M059J (cell line): ENCODE measurements around the gene KRT32. TPM values are rescaled to one million over a fixed set of nuclear protein-coding genes. Genes with fewer than 3 reads are reported as not detected.
"Not testable (repeated sequence)": the region's sequence is repeated elsewhere in the genome, so short reads cannot be mapped to it uniquely, and the experiment has no call there.

Experiments used
- DNase-seq: peaks from one replicate; pipeline ENCODE4 v3.0.0-alpha.2; 2012; ENCODE audit warnings: low read depth
- total RNA-seq: library from RNA; depleted of rRNA; stranded (reverse); fragments of >200 nt; shearing (Covaris generic); gene quantifications from 2 replicates; pipeline ENCODE4 v1.2.3, GENCODE V29; 2014

The KRT32 gene
- total RNA-seq, 1 experiment from 2014 or later = 0.05 TPM

DNA sequence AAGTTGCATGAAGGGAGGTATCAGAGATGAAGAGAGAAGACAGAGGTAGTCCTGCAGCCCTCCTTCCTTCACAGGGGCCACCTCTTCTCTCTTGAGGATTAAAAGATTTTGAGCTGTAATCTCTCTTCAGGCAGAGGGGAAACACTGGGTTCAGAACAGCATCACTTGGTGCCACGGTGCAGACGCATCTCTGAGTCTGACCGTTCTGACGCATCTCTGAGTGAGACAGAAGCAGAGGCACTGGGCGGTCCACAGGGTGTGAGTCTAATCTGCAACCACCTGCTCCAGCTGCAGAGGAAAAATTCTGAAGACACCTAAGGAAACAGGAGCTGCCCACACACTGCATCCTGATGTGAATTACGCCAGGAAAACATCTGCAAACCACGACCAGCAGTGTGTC is 37.5 kb downstream of the KRT32 start:
- DNase-seq = no peak

DNA sequence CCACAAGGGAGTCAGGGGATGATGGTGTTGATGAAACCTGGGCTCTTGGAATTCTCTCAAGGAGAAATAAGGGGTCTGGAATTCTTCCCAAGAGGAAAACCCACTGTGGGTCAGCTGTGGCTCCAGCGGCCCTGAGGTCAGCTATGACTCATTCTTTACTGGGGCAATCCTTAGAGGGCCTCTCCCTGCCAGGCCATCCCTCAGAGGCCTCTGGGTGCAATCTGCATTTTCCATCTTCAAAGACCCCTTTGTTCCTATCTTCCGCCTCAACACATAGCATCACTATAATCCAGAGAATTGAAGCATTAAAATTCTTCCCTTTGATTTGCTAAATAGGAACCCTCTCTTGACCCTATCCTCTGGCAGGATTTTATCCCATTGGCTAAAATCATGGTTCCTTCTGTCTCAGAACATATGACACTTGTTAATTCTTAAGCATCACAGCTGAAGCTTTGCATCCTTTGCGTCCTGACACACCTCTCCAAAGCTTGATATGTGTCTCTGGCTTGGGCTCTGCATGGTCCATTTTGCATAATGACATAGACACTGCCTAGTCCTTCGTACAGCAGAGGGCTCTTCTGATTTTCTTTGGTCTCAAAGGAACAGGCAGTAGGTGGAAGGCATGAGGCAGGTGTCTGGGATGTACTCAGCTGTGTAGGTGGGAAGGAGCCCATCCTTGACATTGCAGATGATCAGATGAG is 38.4 kb downstream of the KRT32 start:
- peak; percentile 66 for DNase-seq

DNA sequence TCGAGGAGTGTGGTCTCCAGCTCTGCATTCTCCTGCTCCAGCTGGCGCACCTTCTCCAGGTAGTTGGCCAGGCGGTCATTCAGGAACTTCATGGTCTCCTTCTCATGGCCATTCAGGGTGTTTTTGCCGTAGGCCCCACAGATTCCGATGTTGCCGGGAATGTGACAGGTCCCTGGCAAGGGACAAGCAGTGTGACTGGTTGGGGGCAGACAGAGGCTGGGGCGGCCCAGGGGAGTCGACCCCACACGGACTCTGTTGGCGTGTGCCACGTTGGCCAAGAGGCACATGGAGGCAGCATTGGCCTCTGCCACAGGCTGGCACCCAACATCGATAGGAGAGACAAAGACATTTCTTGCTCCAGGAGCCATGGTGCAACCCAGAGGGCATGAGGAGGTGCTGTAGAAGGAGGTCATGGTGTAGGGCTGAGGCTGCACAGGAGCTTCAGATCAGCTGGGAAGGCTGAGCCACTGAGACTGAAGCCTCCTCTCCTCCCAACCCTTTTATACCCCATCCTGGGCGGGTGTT is 43.0 kb downstream of the KRT32 start, which contains the start of gene KRT37:
KRT37 (minus strand) TSS at position 475 of the 525 bp plus-strand sequence; CDS start at position 413, 62 bp downstream.
- DNase-seq = no peak

DNA sequence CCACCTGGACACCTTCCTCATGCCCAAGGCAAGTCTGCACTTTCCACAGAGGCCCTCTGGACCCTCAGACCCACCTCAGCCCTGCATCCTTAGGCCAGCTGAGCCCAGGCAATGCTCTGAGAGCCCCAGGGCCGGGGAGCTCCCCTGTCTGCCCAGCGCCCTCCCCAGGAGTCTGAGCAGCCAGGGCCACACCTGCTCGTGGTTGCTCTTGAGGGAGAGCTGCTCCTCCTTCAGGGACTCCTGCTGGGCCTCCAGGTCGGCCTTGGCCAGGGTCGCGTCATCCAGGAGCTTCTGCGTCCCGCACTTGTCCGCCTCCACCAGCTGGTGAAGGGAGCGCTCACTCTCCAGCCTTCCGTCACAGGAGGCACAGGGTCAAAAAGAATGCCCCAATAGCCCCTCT is 44.6 kb downstream of the KRT32 start:
- DNase-seq = not testable (repeated sequence)

DNA sequence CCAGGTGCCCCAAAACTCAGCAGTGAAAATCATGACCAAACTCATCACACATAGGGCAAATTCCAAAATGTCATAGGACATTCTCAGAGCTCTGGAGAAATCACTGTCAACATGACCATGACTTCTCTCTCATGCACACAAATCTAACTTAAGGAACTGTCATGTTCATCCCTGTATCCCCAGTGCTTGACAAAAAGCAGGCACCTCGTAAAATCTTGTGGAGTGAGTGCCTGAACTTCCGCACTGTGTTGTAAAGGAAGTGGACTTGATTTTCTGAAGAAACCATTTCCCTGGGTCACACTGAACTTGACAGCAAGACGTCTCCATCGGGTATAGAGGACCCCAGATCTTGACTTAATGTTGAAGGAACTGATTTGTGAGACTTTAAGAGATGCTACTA is 45.6 kb downstream of the KRT32 start:
- no peak for DNase-seq

DNA sequence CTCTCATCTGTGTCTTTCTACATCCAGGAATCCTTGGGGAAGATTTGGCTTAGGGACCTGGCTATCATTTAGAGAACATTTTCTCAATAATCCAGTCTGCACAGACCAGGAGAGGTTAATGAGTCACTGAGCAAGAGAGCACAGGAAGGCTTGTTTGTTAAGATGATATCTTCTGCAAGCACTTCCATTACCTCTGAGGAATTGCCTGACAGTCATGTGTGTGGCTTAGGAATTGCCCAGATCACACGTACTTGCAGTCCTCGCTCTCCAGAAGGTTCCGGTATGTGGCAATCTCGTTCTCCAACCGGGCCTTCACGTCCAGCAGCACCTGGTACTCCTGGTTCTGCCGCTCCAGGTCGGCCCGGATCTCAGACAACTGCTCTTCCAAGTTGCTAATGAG is 46.1 kb downstream of the KRT32 start:
- peak; percentile 85 for DNase-seq

DNA sequence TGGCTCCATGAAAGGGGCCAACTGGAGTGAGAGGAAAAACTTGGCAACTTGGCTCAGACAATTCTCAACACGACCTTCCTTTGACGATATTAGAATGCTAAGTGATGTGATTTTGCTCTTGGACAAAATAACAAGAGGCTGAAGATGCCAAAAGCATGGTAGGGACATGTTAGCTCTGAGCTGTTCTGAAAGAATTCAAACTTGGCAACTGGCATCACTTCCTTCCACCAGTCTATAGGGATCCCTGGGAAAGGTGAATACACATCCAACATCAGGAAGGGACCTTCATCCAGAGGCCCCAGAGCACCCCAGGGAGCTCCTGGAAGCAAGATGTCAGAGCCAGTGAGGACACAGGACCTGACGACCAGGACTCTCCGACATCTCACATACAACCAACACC is 47.1 kb downstream of the KRT32 start:
- DNase-seq = peak; percentile 66

DNA sequence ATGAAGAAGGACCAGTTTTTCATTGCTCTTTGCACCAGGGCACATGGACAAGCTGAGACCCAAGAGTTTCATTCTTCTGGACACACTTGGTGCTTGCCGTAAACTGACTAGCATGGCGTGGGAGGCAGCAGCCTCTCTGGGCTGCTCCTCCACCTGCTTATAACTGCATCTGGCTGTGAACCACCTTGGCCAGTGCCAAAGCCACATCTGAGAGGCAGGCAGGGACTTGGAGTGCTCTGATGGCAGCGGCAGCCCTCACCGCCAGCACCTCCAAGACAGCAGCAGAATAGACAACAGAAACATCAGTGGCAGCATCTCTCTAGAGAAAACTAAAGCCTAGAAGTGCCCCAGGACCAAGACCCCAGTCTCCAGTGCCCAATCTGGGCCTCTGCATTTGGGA is 47.5 kb downstream of the KRT32 start:
- no peak for DNase-seq

DNA sequence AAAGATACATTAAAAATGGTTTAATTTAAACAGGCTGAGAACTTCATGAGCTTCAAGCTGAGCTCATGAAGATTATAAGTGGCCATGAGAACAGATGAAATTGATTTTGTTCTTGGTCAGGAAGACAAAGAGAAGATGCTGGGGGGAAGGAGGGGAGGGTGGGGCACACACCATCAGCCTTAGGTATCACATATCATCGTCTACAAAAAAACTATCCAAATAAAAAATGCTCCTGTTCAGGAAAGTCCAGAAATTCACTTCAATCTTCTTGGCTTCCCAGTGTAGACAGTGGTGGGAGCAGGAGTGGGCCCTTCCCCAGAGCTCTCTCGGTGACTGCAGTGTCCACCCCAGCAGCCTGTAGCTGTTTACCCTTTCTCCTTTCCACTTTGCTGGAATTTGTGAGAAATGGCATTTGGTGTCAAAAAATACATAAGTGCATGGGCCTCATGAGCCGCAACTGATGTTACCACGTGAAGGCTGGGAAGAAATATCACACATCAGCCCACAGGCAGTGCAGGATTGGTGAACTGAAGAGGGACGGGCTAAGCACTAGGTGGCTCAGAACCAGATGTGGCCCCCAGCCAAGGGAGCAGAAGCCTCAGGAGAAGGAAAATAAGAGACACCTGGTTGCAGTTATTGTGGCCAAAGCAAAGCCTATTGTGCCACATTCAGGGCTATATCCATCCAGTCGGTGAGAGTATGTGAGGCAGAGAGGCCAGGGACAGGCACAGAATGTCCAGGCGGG is 48.9 kb downstream of the KRT32 start:
- no peak for DNase-seq

DNA sequence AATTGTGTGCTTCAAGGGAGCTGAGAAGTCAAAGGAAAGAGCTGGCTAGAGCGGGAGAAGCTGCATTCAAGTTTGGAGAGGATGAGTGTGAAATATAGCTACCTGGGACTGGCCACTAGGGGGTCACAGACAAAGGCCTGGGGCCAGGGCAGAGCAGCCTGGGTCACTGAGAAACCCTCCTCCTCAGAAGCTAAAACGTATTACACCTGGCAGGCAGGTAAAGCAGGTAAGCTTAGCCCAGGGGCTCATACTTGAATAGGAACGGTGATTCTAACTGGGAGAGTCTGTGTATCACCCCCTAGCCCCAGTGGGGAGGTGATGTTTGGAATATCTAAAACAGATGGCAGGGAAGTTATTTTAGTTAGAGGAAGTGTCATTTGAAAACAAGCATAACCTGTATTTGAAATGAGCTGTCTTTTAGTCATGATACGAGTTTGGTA is 49.6 kb downstream of the KRT32 start:
- peak; percentile 22 for DNase-seq

DNA sequence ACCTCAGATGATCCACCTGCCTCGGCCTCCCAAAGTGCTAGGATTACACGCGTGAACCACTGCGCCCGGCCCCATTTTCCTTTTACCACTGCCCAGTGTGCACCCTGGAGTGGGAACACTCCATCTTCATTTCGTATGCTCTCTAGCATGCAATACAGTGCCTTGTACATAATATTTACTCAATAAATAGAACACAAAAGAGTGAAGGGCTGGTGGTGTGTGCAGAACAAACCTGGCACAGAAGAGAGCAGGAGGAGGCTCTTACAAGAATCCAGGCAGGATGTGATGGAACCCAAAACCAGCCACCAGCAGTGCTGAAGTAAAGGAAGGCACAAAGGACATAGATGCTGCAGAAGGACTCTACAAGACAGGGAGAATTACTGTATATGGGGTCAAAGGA is 50.1 kb downstream of the KRT32 start:
- no peak for DNase-seq

DNA sequence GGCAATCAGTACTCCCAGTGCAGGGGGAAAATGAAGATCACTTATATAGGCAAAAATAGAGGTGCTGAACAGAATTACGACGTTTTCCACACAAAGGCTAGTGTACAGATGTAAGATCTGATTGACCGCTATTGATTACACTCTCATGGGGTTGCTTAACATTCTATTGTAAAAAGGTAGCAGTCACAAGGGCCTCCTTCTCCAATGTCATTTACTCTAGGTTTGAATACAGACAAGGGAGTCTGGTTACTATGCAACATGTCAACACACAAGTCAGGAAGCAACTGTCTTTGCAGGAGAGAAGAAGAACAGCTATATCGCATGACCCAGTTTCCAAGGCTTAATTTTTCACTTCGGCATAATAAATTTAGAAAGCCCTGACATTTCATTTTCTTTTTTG is 50.7 kb downstream of the KRT32 start:
- peak; percentile 60 for DNase-seq

DNA sequence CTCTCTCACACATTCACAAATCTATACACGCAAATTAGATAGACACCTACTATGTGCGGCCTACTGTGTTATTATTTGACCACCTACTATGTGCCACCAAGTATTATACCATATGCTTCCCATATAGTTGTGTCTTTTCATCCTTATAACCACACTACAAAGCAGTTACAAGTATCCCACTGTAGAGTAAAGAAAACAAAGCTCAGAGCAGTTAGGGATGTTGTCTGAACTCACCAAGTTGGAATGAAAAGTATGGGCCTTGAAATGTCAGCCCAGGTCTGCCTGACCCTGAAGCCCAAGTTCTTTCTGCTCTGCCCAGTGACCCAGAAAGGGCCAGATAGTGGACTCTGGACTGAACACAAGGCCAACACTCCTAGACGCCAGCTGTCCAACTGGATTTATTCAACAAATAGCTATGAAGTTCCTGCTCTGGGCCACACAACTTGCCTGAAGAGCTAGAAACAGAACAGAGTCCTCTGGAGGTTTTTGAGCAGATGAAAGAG is 51.3 kb downstream of the KRT32 start:
- peak; percentile 81 for DNase-seq

DNA sequence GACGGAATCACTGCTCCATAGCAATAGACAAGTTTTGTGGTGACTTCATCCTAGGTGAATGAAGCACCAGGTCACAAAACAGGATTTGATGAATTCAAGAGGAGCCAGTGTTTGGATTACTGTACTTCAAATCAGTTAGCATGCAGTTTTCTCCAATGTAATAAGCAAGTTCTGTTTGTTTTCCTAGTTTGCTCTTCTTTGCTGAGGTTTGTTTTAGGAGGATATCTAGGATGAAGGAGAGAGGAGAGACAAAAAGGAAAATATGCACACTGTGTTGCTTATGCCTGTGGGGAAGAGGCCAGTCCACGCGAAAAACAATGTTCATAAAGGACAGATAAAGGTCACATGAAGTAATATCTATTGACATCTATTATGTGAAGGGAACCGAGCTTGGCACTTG is 51.8 kb downstream of the KRT32 start:
- DNase-seq = no peak

DNA sequence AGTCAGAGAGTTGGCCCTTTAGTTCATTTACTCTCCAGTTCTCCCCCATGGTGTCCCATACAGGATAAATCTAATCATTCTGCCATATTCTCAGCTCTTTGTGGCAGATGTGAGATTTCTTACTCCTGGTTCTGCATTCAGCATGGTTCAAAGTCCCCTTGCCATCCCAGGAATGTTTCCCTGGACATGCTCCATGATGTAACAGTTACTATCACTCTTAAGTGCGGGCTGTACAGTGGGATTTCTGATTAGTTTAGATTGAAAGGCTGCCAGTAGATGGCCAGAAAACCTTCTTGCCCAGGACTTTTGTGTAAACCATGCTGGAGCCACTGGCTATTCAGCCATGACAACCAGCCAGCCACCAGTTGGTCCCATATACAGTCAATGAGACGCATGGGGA is 53.2 kb downstream of the KRT32 start:
- peak; percentile 37 for DNase-seq

DNA sequence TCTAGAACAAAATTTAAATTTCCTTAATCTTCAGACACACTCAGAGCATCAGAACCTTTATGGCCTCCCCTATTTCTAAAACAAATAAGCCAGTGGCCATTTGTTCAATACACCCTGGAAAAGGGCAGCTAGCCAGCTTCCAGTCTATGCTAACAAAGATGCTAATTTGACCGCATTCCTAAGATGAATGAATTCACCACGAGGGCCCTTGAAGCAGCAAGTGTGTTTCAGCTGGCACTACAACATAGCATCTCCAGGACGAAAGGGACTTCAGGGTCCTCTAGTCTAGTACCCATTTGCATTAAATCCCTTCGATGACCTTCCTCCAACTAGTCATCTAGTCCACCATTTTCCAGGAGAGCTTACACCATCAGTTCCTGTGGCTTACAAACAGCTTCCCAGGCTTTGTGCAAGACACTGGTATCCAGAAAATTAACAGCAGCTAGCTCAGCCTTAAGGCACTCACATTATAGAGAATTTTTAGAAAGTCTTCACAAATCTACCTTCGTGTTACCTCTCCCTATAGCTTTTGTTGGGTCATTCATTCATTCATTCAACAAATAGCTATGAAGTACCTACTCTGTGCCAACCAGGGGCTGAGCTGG is 53.7 kb downstream of the KRT32 start:
- DNase-seq = peak; percentile 64

DNA sequence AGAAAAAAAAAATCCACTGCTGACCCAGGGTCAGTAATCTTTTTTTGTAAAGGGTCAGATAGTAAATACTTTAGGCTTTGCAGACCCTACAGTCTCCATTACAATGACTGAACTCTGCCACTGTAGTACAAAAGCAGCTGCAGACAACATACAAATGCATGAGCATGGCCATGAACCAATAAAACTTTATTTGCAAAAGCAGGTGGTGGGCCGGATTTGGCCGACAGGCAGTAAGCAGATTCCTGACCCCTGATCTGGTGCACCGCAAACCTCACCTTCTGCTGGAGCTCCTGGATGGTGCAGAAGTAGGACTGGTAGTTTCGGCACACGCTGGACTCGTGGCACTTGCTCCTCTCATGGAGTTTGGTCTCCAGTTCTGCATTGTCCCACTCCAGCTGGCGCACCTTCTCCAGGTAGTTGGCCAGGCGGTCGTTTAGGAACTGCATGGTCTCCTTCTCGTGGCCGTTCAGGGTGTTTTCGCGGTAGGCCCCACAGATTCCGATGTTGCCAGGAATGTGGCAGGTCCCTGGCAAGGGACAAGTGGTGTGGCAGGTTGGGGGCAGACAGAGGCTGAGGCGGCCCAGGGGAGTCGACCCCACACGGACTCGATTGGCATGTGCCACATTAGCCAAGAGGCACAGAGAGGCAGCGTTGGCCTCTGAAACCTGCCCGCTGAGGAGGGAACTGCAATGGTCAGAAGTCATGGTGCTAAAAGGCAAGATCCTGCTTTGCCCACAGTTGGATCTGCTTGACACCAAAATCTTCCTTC is 55.9 kb downstream of the KRT32 start:
- no peak for DNase-seq
